HG02840 (cell line): ENCODE data around the gene SCAPER.
"Not testable (repeated sequence)": the region's sequence is repeated elsewhere in the genome, so short reads cannot be mapped to it uniquely, and the experiment has no call there.

ENCODE experiments used
- ATAC-seq: cut with Tn5 transposase; IDR thresholded peaks from one replicate; pipeline ENCODE4 v1.9.1; 2021; ENCODE audit warnings: mild to moderate bottlenecking, moderate library complexity, moderate number of reproducible peaks; ENCODE audit not compliant: unreplicated experiment, low FRiP score

The SCAPER gene

GRCh38 chr15:76503804-76504203 lies 401.3 kb downstream of the SCAPER start:
- ATAC-seq = no peak

GRCh38 chr15:76503121-76503520 lies 402.0 kb downstream of the SCAPER start:
- no peak for ATAC-seq

GRCh38 chr15:76502678-76503077 lies 402.5 kb downstream of the SCAPER start:
- no peak for ATAC-seq

- not testable (repeated sequence) for ATAC-seq
Measured at GRCh38 chr15:76502185-76502584, 403.0 kb downstream of the SCAPER start.

- no peak for ATAC-seq
Measured at GRCh38 chr15:76501726-76502125, 403.4 kb downstream of the SCAPER start.

GRCh38 chr15:76501011-76501410 lies 404.1 kb downstream of the SCAPER start:
- ATAC-seq = no peak

- ATAC-seq = no peak
Measured at GRCh38 chr15:76495487-76495886, 409.7 kb downstream of the SCAPER start.

GRCh38 chr15:76492538-76492937 lies 412.6 kb downstream of the SCAPER start:
- no peak for ATAC-seq

- no peak for ATAC-seq
Measured at GRCh38 chr15:76483752-76484151, 421.4 kb downstream of the SCAPER start.

GRCh38 chr15:76483018-76483417 lies 422.1 kb downstream of the SCAPER start:
- no peak for ATAC-seq

GRCh38 chr15:76480267-76480666 lies 424.9 kb downstream of the SCAPER start:
- ATAC-seq = no peak

- no peak for ATAC-seq
Measured at GRCh38 chr15:76470691-76471090, 434.4 kb downstream of the SCAPER start.

GRCh38 chr15:76468722-76469121 lies 436.4 kb downstream of the SCAPER start:
- no peak for ATAC-seq

GRCh38 chr15:76467136-76467535 lies 438.0 kb downstream of the SCAPER start:
- no peak for ATAC-seq

GRCh38 chr15:76465728-76466127 lies 439.4 kb downstream of the SCAPER start:
- ATAC-seq = no peak

- no peak for ATAC-seq
Measured at GRCh38 chr15:76464247-76464646, 440.9 kb downstream of the SCAPER start.

- ATAC-seq = no peak
Measured at GRCh38 chr15:76460871-76461270, 444.3 kb downstream of the SCAPER start.

GRCh38 chr15:76460347-76460746 lies 444.8 kb downstream of the SCAPER start:
- no peak for ATAC-seq

GRCh38 chr15:76451540-76451939 lies 453.6 kb downstream of the SCAPER start:
- ATAC-seq = no peak

GRCh38 chr15:76449455-76449854 lies 455.7 kb downstream of the SCAPER start:
- ATAC-seq = no peak

GRCh38 chr15:76448755-76449154 lies 456.4 kb downstream of the SCAPER start:
- no peak for ATAC-seq

GRCh38 chr15:76447728-76448441 lies 457.3 kb downstream of the SCAPER start:
- ATAC-seq = no peak

GRCh38 chr15:76440441-76440840 lies 464.7 kb downstream of the SCAPER start:
- ATAC-seq = no peak
